NCI-H460 (cell line): ENCODE measurements around the gene TSC2. TPM values are rescaled to one million over a fixed set of nuclear protein-coding genes. Genes with fewer than 3 reads are reported as not detected.
A peak's percentile ranks its signal among the peaks of the same experiment; 100 is the strongest.
"Not testable (repeated sequence)": the region's sequence is repeated elsewhere in the genome, so short reads cannot be mapped to it uniquely, and the experiment has no call there.

Experiments
- DNase-seq: peaks from one replicate; pipeline ENCODE4 v3.0.0-alpha.2; 2016; ENCODE audit warnings: low read depth; ENCODE audit errors: extremely low read depth
- small RNA-seq, 2 experiments: library from RNA; depleted of rRNA; stranded (forward); fragments of <200 nt; gene quantifications; one replicate each; pipeline ENCODE3, GENCODE V24; 2014
- total RNA-seq: library from RNA; depleted of rRNA; stranded (reverse); fragments of >200 nt; shearing (Covaris generic); gene quantifications from 2 replicates; pipeline ENCODE4 v1.2.3, GENCODE V29; 2014; rRNA removed

TSC2 gene
- total RNA-seq, 1 experiment from 2014 or later, result 33.8 TPM

GRCh38 chr16:2135071-2135470 lies 87.3 kb downstream of the TSC2 start:
- DNase-seq, result not testable (repeated sequence)

GRCh38 chr16:2135770-2136490 lies 88.1 kb downstream of the TSC2 start, which contains the start of gene PKD1:
TSS of gene PKD1 (minus strand) at chr16:2135898. CDS start at chr16:2135689, 209 bp downstream.
- DNase-seq, result peak; percentile 88

Small RNA genes within 50 kb of the gene (small RNA-seq; reads per million reads assigned to genes)
- gene MIR1225 (0.02 to 0.06 reads per million in 2 experiments), gene MIR3180-5 (0 reads per million in 2 experiments), gene MIR4516 (0 to 0.12 reads per million in 2 experiments), gene RF00019 (0 reads per million in 2 experiments), gene RN7SL219P (0 to 0.12 reads per million in 2 experiments)

Other genes starting within 250 kb of the TSC2 start
- gene HAGH, start 221.2 kb upstream of the TSC2 start, total RNA-seq, result 63.2 and 73.9 TPM in 2 replicates
- gene FAHD1, start 220.8 kb upstream of the TSC2 start, total RNA-seq, result 29.2 and 33.0 TPM in 2 replicates
- 0.97 and 2.5 TPM in 2 replicates for gene MEIOB, start 175.8 kb upstream of the TSC2 start, total RNA-seq
- 0.97 and 1.2 TPM in 2 replicates for gene HS3ST6, start 129.6 kb upstream of the TSC2 start, total RNA-seq
- gene MSRB1, start 104.8 kb upstream of the TSC2 start, total RNA-seq, result 5.8 and 7.4 TPM in 2 replicates
- gene RPL3L, start 93.3 kb upstream of the TSC2 start, total RNA-seq, result not detected in 2 replicates
- gene NDUFB10, start 88.4 kb upstream of the TSC2 start, total RNA-seq, result 206 and 240 TPM in 2 replicates
- 5,880 and 6,554 TPM in 2 replicates for gene RPS2, start 83.2 kb upstream of the TSC2 start, total RNA-seq
- gene RNF151, start 81.1 kb upstream of the TSC2 start, total RNA-seq, result not detected in 2 replicates
- 32.0 and 34.1 TPM in 2 replicates for gene TBL3, start 75.9 kb upstream of the TSC2 start, total RNA-seq
- gene NOXO1, start 66.5 kb upstream of the TSC2 start, total RNA-seq, result 0.84 TPM in 1 of 2 replicates, not detected in the other
- 26.1 and 30.8 TPM in 2 replicates for gene GFER, start 63.8 kb upstream of the TSC2 start, total RNA-seq
- 4.0 and 4.5 TPM in 2 replicates for gene SYNGR3, start 58.0 kb upstream of the TSC2 start, total RNA-seq
- gene ZNF598, start 38.2 kb upstream of the TSC2 start, total RNA-seq, result 35.1 and 37.1 TPM in 2 replicates
- 3.4 and 4.8 TPM in 2 replicates for gene NPW, start 28.2 kb upstream of the TSC2 start, total RNA-seq
- 11.1 and 13.3 TPM in 2 replicates for gene NHERF2, start 21.1 kb upstream of the TSC2 start, total RNA-seq
- 18.0 and 20.2 TPM in 2 replicates for gene NTHL1, start 151 bp upstream of the TSC2 start, total RNA-seq
- gene PKD1, start 87.9 kb downstream of the TSC2 start, total RNA-seq, result 98.8 and 119 TPM in 2 replicates
- gene RAB26, start 100.6 kb downstream of the TSC2 start, total RNA-seq, result 0.66 and 1.2 TPM in 2 replicates
- gene TRAF7, start 107.8 kb downstream of the TSC2 start, total RNA-seq, result 52.8 and 55.6 TPM in 2 replicates
- 0.50 and 1.5 TPM in 2 replicates for gene CASKIN1, start 148.6 kb downstream of the TSC2 start, total RNA-seq
- gene MLST8, start 157.5 kb downstream of the TSC2 start, total RNA-seq, result 58.5 and 58.7 TPM in 2 replicates
- 2.1 and 2.9 TPM in 2 replicates for gene BRICD5, start 162.9 kb downstream of the TSC2 start, total RNA-seq
- 8.6 and 11.9 TPM in 2 replicates for gene PGP, start 166.9 kb downstream of the TSC2 start, total RNA-seq
- 18.6 and 21.7 TPM in 2 replicates for gene E4F1, start 175.6 kb downstream of the TSC2 start, total RNA-seq
- gene DNASE1L2, start 188.5 kb downstream of the TSC2 start, total RNA-seq, result 0.84 and 1.6 TPM in 2 replicates
- gene ECI1, start 203.6 kb downstream of the TSC2 start, total RNA-seq, result 87.3 and 107 TPM in 2 replicates
- 142 and 147 TPM in 2 replicates for gene RNPS1, start 220.1 kb downstream of the TSC2 start, total RNA-seq